Liver (tissue), 9 donors: ENCODE measurements around the gene RHOH. TPM values are rescaled to one million over a fixed set of nuclear protein-coding genes. Genes with fewer than 3 reads are reported as not detected.

Source experiments
- DNase-seq: peaks from one replicate; pipeline ENCODE4 v3.0.0-alpha.2; 2017; ENCODE audit warnings: low spot score
- H3K27ac ChIP-seq, 2 donors: one replicate each; pipeline ENCODE4 v1.7.0; 2013; ENCODE audit warnings: inconsistent platforms in 2 of 2, low read length in 2 of 2, control low read depth in 1 of 2, low read depth in 1 of 2, mild to moderate bottlenecking in 1 of 2
- H3K27me3 ChIP-seq, 4 donors: one replicate each; pipeline versions ENCODE4 v1.6.1 to v1.7.0; 2013; ENCODE audit warnings: low read length in 3 of 4, inconsistent platforms in 1 of 4, mild to moderate bottlenecking in 1 of 4, moderate library complexity in 1 of 4; ENCODE audit not compliant: control insufficient read depth in 4 of 4, insufficient read depth in 4 of 4
- H3K36me3 ChIP-seq, 4 donors: one replicate each; pipeline versions ENCODE4 v1.6.1 to v1.7.0; 2013; ENCODE audit warnings: low read length in 3 of 4, mild to moderate bottlenecking in 3 of 4, low read depth in 1 of 4, moderate library complexity in 1 of 4; ENCODE audit not compliant: control insufficient read depth in 4 of 4, insufficient read depth in 3 of 4
- H3K4me1 ChIP-seq, 4 donors: one replicate each; pipeline versions ENCODE4 v1.6.1 to v1.7.0; 2013; ENCODE audit warnings: low read length in 3 of 4, mild to moderate bottlenecking in 3 of 4, moderate library complexity in 1 of 4; ENCODE audit not compliant: control insufficient read depth in 4 of 4, insufficient read depth in 4 of 4
- H3K4me3 ChIP-seq, 3 donors: one replicate each; pipeline versions ENCODE4 v1.6.1 to v1.7.0; 2013; ENCODE audit warnings: low read length in 3 of 3, control low read depth in 1 of 3, low read depth in 1 of 3, mild to moderate bottlenecking in 1 of 3
- H3K9ac ChIP-seq, 2 donors: one replicate each; pipeline ENCODE4 v1.7.0; 2013; ENCODE audit warnings: low read length in 2 of 2, mild to moderate bottlenecking in 2 of 2, moderate library complexity in 2 of 2, control low read depth in 1 of 2, low read depth in 1 of 2
- H3K9me3 ChIP-seq, 4 donors: one replicate each; pipeline versions ENCODE4 v1.6.1 to v1.7.0; 2013; ENCODE audit warnings: low read length in 3 of 4; ENCODE audit not compliant: control insufficient read depth in 4 of 4
- CTCF ChIP-seq: fragments of 150-350 bp; IDR thresholded peaks from 2 replicates; pipeline ENCODE4 v1.5.1; 2017; ENCODE audit warnings: improper control_type of control experiment, low read depth, low read length; ENCODE audit not compliant: missing input control
- EGR1 ChIP-seq, 2 donors: IDR thresholded peaks; 2 replicates each; pipeline ENCODE4 v1.6.1; 2016 to 2018; ENCODE audit warnings: antibody characterized with exemption in 2 of 2, low read depth in 2 of 2
- FOXA1 ChIP-seq: IDR thresholded peaks from 2 replicates; pipeline ENCODE4 v1.6.1; 2016; ENCODE audit warnings: antibody characterized with exemption
- FOXA2 ChIP-seq: IDR thresholded peaks from 2 replicates; pipeline ENCODE4 v1.6.1; 2016; ENCODE audit warnings: antibody characterized with exemption
- GABPA ChIP-seq, 2 donors: IDR thresholded peaks in 1 of 2; conservative IDR thresholded peaks in 1 of 2; 2 replicates each; pipeline ENCODE4 v1.6.1; 2016; ENCODE audit warnings: antibody characterized with exemption in 2 of 2, mild to moderate bottlenecking in 1 of 2, moderate library complexity in 1 of 2
- HNF4A ChIP-seq, 2 donors: conservative IDR thresholded peaks; 2 replicates each; pipeline ENCODE4 v1.6.1; 2016; ENCODE audit warnings: antibody characterized with exemption in 2 of 2, mild to moderate bottlenecking in 2 of 2
- JUND ChIP-seq, 2 donors: IDR thresholded peaks; 2 replicates each; pipeline ENCODE4 v1.6.1; 2016; ENCODE audit warnings: antibody characterized with exemption in 2 of 2
- MAX ChIP-seq: IDR thresholded peaks from 2 replicates; pipeline ENCODE4 v1.6.1; 2016; ENCODE audit warnings: antibody characterized with exemption
- NR2F2 ChIP-seq: IDR thresholded peaks from 2 replicates; pipeline ENCODE4 v1.6.1; 2016; ENCODE audit warnings: antibody characterized with exemption
- RAD21 ChIP-seq, 2 donors: IDR thresholded peaks; 2 replicates each; pipeline ENCODE4 v1.6.1; 2016; ENCODE audit warnings: antibody characterized with exemption in 2 of 2, mild to moderate bottlenecking in 2 of 2
- REST ChIP-seq: IDR thresholded peaks from 2 replicates; pipeline ENCODE4 v1.6.1; 2016; ENCODE audit warnings: antibody characterized with exemption, mild to moderate bottlenecking
- SP1 ChIP-seq: IDR thresholded peaks from 2 replicates; pipeline ENCODE4 v1.6.1; 2018; ENCODE audit warnings: antibody characterized with exemption, mild to moderate bottlenecking
- TAF1 ChIP-seq: conservative IDR thresholded peaks from 2 replicates; pipeline ENCODE4 v1.6.1; 2016; ENCODE audit warnings: antibody characterized with exemption, mild to moderate bottlenecking
- YY1 ChIP-seq: IDR thresholded peaks from 2 replicates; pipeline ENCODE4 v1.6.1; 2016; ENCODE audit warnings: antibody characterized with exemption, mild to moderate bottlenecking
- ZBTB33 ChIP-seq: IDR thresholded peaks from 2 replicates; pipeline ENCODE4 v1.6.1; 2016; ENCODE audit warnings: antibody characterized with exemption
- WGBS: extraction: QIAGEN DNeasy Blood & Tissue Kit; methylation state at CpG from one replicate; pipeline ENCODE4 v1.1.7; 2013; 5-methylcytosine and 5-hydroxymethylcytosine counted together
- polyA plus RNA-seq, 2 donors: library from polyadenylated mRNA; stranded (reverse) in 1 of 2; unstranded in 1 of 2; fragments of 200-250 nt in 1 of 2; fragments of >200 nt in 1 of 2; fragmentation: Nextera tagmentation in 1 of 2; extraction: Ambion mirVana in 1 of 2; gene quantifications; one replicate each; pipeline versions ENCODE4 v1.2.1 to v1.2.3, GENCODE V29; 2013 to 2015
- total RNA-seq, 2 donors: library from RNA; depleted of rRNA; stranded (reverse); fragments of >200 nt; gene quantifications; one replicate each; pipeline ENCODE4 v1.2.3, GENCODE V29; 2014
- donor health status: healthy.
- donor health status: healthy.
- donor health status: healthy.
- donor health status: healthy.
- donor health status: healthy.

The RHOH gene
- total and polyA plus RNA-seq, 4 donors = 0.56 to 2.3 (median 1.3) TPM

GRCh38 chr4:40276546-40276945 is 79.7 kb downstream of the RHOH start:
- no peak overlapping the region for H3K4me3 ChIP-seq
- no peaks in the 10 kb centered on the region for H3K27me3 ChIP-seq
- no peaks in the 10 kb centered on the region for H3K4me1 ChIP-seq
- WGBS = 85% methylated on average over 4 of the region's 4 CpGs
- H3K27ac ChIP-seq = no peak overlapping the region
- no peaks in the 10 kb centered on the region for H3K36me3 ChIP-seq
- no peak overlapping the region for H3K9ac ChIP-seq
- no peaks in the 10 kb centered on the region for H3K9me3 ChIP-seq
- TF ChIP-seq YY1 = no peak
- TF ChIP-seq FOXA1 = no peak
- TF ChIP-seq TAF1 = no peak
- TF ChIP-seq NR2F2 = no peak
- no peak for TF ChIP-seq EGR1 (IDR thresholded peaks at IDR 0.05; ENCODE audit: low read depth in 2 of 2)
- no peak for TF ChIP-seq GABPA (IDR thresholded peaks at IDR 0.05 in 1 of 2, conservative IDR thresholded peaks at IDR 0.05 in 1 of 2)
- no peak for TF ChIP-seq HNF4A (conservative IDR thresholded peaks at IDR 0.05)
- no peak for TF ChIP-seq REST
- no peak for TF ChIP-seq CTCF
- TF ChIP-seq FOXA2 = no peak
- no peak for TF ChIP-seq MAX
- no peak for DNase-seq

- H3K4me3 ChIP-seq = no peak overlapping the region
- DNase-seq = no peak
- no peaks in the 10 kb centered on the region for H3K27me3 ChIP-seq
- no peaks in the 10 kb centered on the region for H3K36me3 ChIP-seq
- no peak overlapping the region for H3K27ac ChIP-seq
- no peak overlapping the region for H3K9ac ChIP-seq
- H3K9me3 ChIP-seq = no peaks in the 10 kb centered on the region
- no peak for TF ChIP-seq SP1
- TF ChIP-seq FOXA1 = no peak
- TF ChIP-seq GABPA (IDR thresholded peaks at IDR 0.05 in 1 of 2, conservative IDR thresholded peaks at IDR 0.05 in 1 of 2) = no peak
- TF ChIP-seq RAD21 (IDR thresholded peaks at IDR 0.05) = no peak
- TF ChIP-seq ZBTB33 = no peak
- TF ChIP-seq JUND (IDR thresholded peaks at IDR 0.05) = no peak
- no peak for TF ChIP-seq REST
- no peaks in the 10 kb centered on the region for H3K4me1 ChIP-seq
- WGBS = 94% methylated on average over 2 of the region's 2 CpGs
Observed at GRCh38 chr4:40280586-40280985, 83.8 kb downstream of the RHOH start.
